Endometrial microvascular endothelial cells (primary cell): ENCODE results near the gene CPOX. TPM values are rescaled to one million over a fixed set of nuclear protein-coding genes. Genes with fewer than 3 reads are reported as not detected.
"Not testable (repeated sequence)": the region's sequence is repeated elsewhere in the genome, so short reads cannot be mapped to it uniquely, and the experiment has no call there.

Experiments used
- in situ Hi-C: cut with HindIII; loops from 2 replicates; pipeline ENCODE4 v1.10.0; 2017; ENCODE audit warnings: low sequenced_read_pairs, low pct_unique_long_range_greater_than_20kb; ENCODE audit errors: inconsistent ontology term
- total RNA-seq: library from RNA; depleted of rRNA; stranded (reverse); fragments of >200 nt; gene quantifications from one replicate; pipeline ENCODE4 v1.2.3, GENCODE V29; 2015; ENCODE audit errors: inconsistent ontology term

Gene CPOX
- total RNA-seq, result 24.0 TPM

DNA sequence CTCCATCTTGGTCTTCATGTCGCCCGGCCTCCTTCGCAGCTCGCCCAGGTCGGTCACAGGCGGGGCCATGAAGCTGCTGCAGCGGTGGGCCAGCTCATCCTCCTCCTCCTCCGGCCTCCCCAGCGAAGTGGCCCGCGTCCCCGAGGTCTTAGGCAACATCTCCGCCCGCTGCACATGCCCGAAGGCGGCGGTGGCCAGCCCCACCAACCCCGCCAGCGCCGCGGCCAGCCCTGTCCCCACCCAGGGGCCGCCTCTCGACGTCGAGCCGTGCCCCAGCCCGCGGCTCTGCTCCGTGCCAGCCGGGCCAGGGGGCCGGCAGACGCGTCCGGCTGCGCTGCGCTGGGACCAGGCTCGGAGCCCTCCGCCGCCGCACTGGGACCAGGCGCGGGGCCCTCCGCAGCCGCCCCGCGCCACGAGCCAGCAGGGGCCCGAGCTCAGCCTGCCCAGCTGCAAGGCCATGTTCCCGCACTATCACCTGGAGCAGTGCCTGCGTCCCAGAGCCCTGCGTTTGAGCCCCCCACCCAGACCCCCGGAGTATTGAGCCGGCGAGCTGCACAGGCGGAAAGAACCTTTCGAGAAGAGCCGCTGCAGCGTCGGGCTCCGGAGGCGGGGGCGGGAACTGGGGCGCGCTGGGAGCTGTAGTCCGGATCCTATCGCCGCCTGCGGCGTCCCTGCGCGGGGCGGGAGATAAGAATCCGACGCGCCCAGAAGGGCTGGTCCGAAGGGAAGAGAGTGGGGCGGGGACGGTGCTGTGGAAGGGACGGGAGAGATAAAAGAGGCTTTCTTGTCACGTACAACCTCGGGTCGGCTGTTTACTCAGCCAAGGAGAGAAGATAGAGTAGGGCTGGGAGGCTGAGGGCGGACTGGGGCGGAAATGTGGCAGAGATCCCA lies at the start of gene CPOX:
Gene CPOX, minus strand, starts transcription at position 566 of the 891 bp plus-strand sequence. Its CDS starts 107 bp downstream, at position 459.
- in situ Hi-C loops, result no loop called here

DNA sequence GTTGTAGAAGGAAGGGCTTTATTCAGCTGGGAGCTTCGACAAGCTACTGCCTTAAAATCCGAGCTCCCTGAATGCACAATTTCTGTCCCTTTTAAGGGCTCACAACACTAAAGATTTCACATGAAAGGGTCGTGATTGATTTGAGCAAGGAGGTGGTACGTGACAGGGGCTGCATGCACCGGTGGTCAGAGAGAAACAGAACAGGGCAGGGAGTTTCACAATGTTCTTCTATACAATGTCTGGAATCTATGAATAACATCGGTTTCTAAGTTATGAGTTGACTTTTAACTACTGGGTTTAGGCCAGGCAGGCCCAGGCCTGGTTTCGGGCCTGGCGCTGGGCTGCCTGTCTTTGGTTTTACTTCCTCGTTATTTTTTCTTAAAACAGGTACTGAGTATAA lies 49.4 kb upstream of the CPOX start:
- in situ Hi-C loops, result not testable (repeated sequence)

DNA sequence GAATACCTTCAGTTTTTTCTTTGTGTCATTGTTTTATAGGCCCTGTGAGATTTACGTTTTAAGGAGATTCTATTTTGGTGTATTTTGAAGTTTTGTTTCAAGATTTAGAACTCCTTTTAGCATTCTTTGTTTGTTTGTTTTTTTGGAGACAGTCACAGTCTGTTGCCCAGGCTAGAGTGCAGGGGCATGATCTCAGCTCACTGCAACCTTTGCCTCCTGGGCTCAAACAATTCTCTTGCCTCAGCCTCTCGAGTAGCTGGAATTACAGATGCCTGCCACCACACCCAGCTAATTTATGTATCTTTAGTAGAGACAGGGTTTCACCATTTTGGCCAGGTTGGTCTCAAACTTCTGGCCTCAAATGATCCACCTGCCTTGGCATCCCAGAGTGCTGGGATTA lies 48.3 kb upstream of the CPOX start:
- in situ Hi-C loops, result not testable (repeated sequence)

DNA sequence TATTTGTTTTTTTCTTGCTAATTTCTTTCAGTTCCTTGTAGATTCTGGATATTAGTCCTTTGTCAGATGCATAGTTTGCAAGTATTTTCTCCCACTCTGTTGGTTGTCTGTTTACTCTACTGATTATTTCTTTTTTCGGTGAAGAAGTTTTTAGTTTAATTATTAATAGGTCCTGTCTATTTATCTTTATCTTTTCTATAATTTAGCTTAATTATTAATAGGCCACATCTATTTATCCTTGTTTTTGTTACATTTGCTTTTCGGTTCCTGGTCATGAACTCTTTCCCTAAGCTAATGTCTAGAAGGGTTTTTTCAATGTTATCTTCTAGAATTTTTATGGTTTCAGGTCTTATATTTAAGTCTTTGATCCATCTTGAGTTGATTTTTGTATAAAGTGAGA lies 45.1 kb upstream of the CPOX start:
- in situ Hi-C loops, result not testable (repeated sequence)

DNA sequence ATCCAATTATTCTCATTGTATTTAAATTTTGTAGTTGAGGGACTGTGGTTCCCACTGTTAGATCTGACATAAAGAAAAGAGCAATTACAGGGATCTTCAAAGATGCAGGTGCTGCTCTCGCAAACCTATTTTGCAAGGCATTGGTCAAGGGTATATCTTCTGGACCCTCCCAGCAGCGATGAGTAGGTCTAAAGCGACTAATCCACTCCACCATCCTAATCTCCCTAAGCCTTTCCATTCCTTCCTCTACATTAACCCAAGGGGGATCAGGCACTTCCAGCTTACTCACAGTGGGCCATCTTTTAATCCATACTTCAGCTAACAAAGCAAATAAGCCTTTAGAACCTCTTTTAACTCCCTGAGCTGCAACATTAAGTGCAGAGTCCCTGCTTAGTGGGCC lies 37.0 kb upstream of the CPOX start:
- in situ Hi-C loops, result no loop called here

DNA sequence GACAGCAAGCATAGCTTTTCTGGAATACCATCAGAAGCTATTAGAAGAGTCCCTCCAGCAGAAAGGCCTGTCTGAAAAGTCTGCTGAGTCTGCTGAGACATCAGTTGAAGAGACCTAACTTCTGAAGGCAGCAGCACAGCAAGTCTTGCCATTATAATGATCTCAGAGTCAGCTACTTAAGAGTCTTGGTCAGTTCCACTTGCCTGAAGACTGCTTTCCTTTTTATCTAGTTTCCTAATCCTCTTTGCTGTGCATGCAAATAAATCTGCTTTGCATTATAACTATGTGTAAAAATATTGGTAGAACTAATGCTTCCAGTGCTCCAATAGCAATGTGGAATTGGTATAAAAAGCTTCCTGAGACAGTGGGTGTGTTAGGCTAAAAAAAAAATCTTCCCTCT lies 34.9 kb upstream of the CPOX start:
- in situ Hi-C loops, result no loop called here

DNA sequence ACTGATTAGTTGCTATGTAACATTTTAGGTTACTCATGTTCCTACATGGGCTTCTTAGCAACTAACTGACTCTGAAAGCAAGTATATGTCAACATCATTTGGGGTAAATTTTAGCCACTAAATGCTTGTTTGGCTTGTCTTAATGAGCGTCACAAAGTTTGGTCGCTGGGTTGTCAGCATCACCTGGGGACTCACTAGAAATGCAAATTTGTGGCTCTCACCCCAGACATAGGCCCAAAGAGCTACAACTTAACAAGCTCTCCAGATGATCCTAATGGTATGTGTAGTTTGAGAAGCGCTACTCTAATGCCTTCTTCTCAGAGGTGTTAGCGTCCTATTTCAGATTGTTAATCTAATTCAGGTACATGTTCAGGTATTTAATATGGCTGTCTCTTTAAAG lies 32.7 kb upstream of the CPOX start:
- in situ Hi-C loops, result no loop called here

DNA sequence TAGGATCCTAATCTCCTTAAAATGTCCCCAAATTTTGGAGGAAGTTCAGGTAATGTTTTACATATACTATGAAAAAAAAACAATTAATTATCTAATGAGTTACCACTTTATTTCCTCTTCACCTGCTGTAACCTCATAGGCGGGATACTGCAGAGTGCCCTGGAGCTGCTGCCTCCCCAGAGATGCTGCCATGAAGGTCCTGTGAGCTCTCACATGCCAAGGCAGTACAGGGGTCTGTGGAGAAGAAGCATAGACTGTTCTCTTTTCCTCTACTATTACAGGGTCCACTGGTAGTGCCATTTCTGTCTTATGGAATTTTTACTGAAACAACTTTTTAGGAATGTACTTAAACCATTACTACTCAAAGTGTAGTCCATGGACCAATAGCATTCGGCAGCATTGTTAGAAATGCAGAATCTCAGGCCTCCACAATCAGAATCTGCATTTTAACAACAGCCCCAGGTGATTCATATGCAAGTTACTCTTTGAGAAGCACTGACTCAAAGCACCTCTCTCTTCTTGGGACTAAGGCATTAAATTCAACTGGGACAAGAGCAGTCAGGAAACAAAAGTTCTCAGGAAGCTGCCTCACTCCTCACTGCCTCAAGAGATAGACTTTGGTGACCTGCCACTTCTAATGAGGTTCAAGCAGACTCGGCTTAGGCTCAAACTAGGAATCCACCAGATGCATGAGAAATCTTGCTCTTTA lies 30.3 kb upstream of the CPOX start:
- in situ Hi-C loops, result loop anchor here (25.0 kb wide), 1 partner anchor 164 kb away; no protein-coding TSS in a partner anchor

DNA sequence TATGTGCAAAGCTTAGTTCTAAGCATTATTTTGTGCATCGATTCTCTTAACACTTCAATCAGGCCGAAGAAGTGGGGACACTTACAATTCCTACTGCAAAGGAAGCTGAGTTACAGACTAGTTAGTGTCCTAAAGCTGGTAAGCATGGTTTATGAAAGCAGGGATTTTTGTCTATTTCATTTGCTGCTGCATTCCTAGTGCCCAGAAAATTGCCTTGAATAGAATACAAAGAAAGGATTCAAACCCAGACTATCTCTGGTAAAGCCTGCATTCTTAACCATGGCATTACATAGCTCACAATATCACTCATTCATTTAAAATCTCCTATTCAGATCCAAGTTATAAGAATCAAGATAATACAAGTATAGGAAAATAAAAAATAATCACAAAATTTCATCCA lies 24.4 kb upstream of the CPOX start:
- in situ Hi-C loops, result loop anchor here (25.0 kb wide), 1 partner anchor 169 kb away; no protein-coding TSS in a partner anchor

DNA sequence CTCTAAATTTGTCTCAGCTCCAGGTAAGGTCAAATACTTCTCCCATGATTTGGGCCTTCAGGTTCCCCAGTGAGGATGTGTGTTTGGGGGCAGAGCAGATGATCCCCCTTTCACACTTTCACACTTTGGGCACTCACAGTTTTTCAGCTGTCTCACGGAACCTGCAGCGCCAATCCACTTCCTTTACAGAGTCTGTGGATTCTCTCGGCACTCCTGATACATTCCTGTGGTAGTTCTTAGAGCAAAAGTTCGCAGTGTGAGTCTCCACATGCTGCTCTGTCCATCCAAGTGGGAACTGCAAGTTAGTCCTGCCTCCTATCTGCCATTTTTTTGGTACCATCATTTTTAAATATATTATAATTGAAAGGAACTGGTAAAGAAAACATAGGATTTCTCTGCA lies 20.2 kb upstream of the CPOX start:
- in situ Hi-C loops, result loop anchor here (25.0 kb wide), 1 partner anchor 174 kb away; no protein-coding TSS in a partner anchor

DNA sequence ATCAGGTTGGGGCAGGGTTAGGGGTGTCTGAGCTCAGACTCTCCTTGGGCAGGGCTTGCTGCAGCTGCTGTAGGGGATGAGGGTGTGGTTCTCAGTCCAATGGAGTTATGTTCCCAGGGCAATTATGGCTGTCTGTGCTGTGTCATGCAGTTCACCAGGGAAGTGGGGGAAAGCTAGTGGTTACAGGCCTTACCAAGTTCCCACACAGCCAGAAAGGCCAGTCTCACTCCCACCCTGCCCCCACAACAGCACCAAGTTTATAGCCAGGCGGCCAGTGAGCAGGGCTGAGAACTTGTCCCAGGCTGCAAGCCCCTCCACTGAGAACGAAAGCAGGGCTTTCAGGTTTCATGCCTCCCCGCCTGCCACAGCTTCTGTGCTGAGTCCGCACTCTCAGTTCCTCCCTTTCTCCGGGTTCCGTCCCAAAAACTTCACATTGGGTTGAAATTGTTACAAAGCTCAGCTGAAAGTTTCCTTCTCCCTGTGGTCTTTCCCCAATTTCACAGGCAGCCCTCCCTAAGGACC lies 19.6 kb upstream of the CPOX start:
- in situ Hi-C loops, result loop anchor here (25.0 kb wide), 1 partner anchor 174 kb away; no protein-coding TSS in a partner anchor

DNA sequence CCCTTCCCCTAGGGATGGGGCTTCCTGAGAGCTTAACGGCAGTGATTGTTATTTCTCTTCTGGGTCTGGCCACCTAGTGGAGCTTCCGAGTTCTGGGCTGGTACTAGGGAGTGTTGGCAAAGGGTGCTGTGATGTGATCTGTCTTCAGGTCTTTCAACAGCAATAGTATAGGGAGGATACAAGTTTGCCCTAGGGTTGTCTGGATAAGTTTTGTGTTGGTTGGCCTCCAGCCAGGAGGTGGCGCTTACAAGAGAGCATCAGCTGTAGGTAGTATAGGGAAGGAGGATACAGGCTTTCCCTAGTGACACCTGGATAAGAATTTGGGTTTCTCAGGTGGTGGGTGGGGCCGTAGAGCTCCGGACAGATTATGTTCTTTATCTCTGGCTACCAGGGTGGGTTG lies 19.2 kb upstream of the CPOX start:
- in situ Hi-C loops, result loop anchor here (25.0 kb wide), 1 partner anchor 175 kb away; no protein-coding TSS in a partner anchor

DNA sequence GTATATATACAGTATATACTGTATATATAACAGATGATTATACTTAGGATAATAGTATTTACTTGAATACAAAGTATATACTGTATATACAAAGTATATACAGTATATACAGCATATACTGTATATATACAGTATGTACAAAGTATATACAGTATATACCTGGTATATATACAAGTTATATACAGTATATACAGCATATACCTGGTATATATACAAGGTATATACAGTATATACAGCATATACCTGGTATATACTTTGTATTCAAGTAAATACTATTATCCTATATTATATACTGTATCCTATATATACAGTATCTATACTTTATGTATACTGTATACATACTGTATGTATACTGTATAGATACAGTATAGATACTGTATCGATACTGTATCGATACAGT lies 14.6 kb upstream of the CPOX start:
- in situ Hi-C loops, result loop anchor here (25.0 kb wide), 1 partner anchor 179 kb away; no protein-coding TSS in a partner anchor

DNA sequence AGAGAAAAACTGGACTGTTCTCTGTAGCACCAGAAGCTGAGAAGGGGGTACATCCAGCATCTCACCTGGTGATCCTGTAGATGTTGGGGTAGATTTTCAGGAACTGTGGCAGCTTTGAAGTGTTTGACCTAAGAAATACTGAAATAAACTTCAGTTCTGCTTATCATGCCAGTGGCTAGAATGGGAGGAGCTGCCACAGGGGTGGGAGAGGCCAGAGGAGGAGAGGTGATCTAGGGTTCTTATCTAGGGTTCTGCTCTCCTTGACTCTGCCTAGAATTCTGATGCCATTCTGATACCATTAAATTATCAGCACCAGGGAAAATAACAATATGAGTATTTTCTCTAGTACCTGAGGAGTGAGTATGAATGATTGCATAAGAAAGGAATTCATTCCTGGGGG lies 10.2 kb upstream of the CPOX start:
- in situ Hi-C loops, result loop anchor here (25.0 kb wide), 1 partner anchor 184 kb away; no protein-coding TSS in a partner anchor

DNA sequence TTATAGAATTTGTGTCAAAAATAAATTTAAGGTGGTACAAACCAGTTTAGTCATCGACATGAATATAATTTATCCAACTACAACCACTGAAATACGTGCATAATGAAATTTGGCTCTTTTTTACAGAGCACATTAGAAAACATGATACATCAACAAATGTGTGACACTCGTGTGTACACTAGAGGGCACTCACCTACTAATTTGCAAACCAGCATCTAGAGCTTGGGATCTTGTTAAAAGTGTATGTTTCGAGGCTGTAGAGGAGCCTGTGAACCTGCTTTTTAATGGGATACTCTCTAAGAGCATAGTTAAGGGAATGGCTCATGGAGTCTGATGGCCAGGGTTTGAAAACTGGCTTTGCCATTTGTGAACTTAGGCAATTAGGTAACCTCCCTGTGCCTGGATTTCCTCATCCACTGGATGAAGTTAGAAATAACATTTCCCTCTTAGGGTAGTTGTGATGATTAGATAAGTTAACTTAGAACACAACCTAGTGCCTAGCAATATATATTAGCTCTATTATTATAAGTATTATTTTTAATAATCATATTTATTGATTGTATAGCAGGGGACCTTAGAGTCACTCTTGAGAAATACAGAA lies 8.8 kb upstream of the CPOX start:
- in situ Hi-C loops, result loop anchor here (25.0 kb wide), 1 partner anchor 185 kb away; no protein-coding TSS in a partner anchor

DNA sequence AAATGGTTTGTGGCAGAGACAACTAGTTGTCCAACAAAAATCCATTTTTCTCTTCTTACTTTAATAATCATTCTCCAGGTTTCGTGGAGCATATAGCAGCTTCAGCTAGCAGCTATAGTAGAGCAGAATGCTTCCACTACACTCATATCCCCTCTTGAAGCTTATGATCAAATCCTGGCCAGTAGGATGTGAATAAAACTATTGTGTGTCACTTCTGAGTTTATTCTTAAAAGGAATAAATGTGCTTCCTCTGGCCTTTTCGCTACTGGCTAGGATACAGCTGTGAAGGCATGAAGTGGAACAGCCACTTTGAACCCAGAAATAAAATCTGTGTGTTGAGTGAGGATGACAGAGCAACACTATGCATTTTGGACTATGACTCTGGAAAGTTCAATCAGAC lies 7.8 kb upstream of the CPOX start:
- in situ Hi-C loops, result loop anchor here (25.0 kb wide), 1 partner anchor 186 kb away; no protein-coding TSS in a partner anchor

DNA sequence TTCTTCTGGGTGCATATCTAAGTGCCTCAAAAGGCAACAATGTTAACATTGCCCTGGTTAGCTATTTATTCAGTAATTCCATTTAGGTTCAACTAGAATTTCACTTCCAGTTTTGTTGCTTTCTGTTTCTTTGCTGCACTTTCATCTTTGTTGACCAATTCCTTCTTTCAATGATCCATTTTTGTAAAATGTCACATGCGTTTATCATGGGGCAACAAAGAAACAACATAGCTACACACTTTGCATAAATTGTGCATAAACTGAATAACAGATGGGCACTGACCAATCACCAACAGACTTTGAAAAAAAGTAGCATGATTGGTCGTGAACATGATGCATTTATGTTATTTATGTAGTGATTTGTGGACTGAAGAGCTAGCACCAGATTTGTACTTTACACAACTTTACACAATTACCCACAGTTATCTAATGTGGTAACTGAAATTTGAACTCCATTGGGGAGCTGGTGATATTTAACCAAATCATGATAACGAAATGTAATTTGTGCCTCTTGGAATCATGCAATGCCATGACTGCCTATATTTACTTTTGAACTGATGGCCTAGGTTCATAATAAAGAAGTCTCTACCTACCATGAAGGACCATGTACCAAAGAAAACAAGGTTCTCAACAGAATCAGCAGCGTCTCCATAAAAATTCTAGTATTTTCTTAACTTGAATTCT lies 7.1 kb upstream of the CPOX start:
- in situ Hi-C loops, result loop anchor here (25.0 kb wide), 1 partner anchor 187 kb away; no protein-coding TSS in a partner anchor
